ENCODE data around the gene HLA-DMA.

The HLA-DMA gene

GRCh38 chr6:32983964-32984621 is 31.2 kb upstream of the HLA-DMA start:
- Histone ChIP-seq H3K4me1 (ENCODE audit: insufficient read depth, poor library complexity, severe bottlenecking) (no peaks in the 10 kb centered on the region), H3K27me3 (ENCODE audit: insufficient read depth, poor library complexity, severe bottlenecking) (no peaks in the 10 kb centered on the region), H3K27ac (ENCODE audit: poor library complexity, severe bottlenecking) (no peak overlapping the region), H3K36me3 (ENCODE audit: low read depth) (peaks cover 26% of the 10 kb centered on the region), H3K4me3 (ENCODE audit: severe bottlenecking) (no peak overlapping the region), H3K9me3 (ENCODE audit: severe bottlenecking) (no peaks in the 10 kb centered on the region)
- DNase-seq (ENCODE audit: low spot score) (no peak), ATAC-seq (ENCODE audit: low read depth) (peak; percentile 7)
- TF ChIP-seq CTCF (IDR thresholded peaks at IDR 0.05; ENCODE audit: poor library complexity, severe bottlenecking), result no peak

GRCh38 chr6:32983493-32983848 is 30.6 kb upstream of the HLA-DMA start:
- ATAC-seq (ENCODE audit: low read depth) (peak; percentile 21), DNase-seq (ENCODE audit: low spot score) (no peak)
- no peak overlapping the region for H3K4me3 ChIP-seq (ENCODE audit: severe bottlenecking)
- peaks cover 32% of the 10 kb centered on the region for H3K36me3 ChIP-seq (ENCODE audit: low read depth)
- no peaks in the 10 kb centered on the region for H3K9me3 ChIP-seq (ENCODE audit: severe bottlenecking)
- H3K27ac ChIP-seq (ENCODE audit: poor library complexity, severe bottlenecking), result peak overlapping the region; percentile 9
- TF ChIP-seq CTCF (IDR thresholded peaks at IDR 0.05; ENCODE audit: poor library complexity, severe bottlenecking), result no peak
- H3K4me1 ChIP-seq (ENCODE audit: insufficient read depth, poor library complexity, severe bottlenecking), result no peaks in the 10 kb centered on the region
- H3K27me3 ChIP-seq (ENCODE audit: insufficient read depth, poor library complexity, severe bottlenecking), result no peaks in the 10 kb centered on the region

- Histone ChIP-seq H3K4me1 (ENCODE audit: insufficient read depth, poor library complexity, severe bottlenecking) (no peaks in the 10 kb centered on the region), H3K36me3 (ENCODE audit: low read depth) (peaks cover 38% of the 10 kb centered on the region), H3K4me3 (ENCODE audit: severe bottlenecking) (no peak overlapping the region), H3K9me3 (ENCODE audit: severe bottlenecking) (no peaks in the 10 kb centered on the region), H3K27me3 (ENCODE audit: insufficient read depth, poor library complexity, severe bottlenecking) (no peaks in the 10 kb centered on the region), H3K27ac (ENCODE audit: poor library complexity, severe bottlenecking) (peak overlapping the region; percentile 9)
- ATAC-seq (ENCODE audit: low read depth) (peak; percentile 8), DNase-seq (ENCODE audit: low spot score) (no peak)
- no peak for TF ChIP-seq CTCF (IDR thresholded peaks at IDR 0.05; ENCODE audit: poor library complexity, severe bottlenecking)
These were observed 30.0 kb upstream of the HLA-DMA start for GRCh38 chr6:32982702-32983492.

GRCh38 chr6:32982084-32982701 is 29.3 kb upstream of the HLA-DMA start:
- Histone ChIP-seq H3K9me3 (ENCODE audit: severe bottlenecking) (no peaks in the 10 kb centered on the region), H3K4me1 (ENCODE audit: insufficient read depth, poor library complexity, severe bottlenecking) (no peaks in the 10 kb centered on the region), H3K27me3 (ENCODE audit: insufficient read depth, poor library complexity, severe bottlenecking) (no peaks in the 10 kb centered on the region), H3K27ac (ENCODE audit: poor library complexity, severe bottlenecking) (peak overlapping the region; percentile 9), H3K4me3 (ENCODE audit: severe bottlenecking) (no peak overlapping the region), H3K36me3 (ENCODE audit: low read depth) (peaks cover 45% of the 10 kb centered on the region)
- no peak for TF ChIP-seq CTCF (IDR thresholded peaks at IDR 0.05; ENCODE audit: poor library complexity, severe bottlenecking)
- DNase-seq (ENCODE audit: low spot score), result no peak
- ATAC-seq (ENCODE audit: low read depth), result no peak; the same call in 2 of the 3 replicates

All from RWPE2 (cell line).